D721Med (cell line): ENCODE results near the gene CALHM5.

Experiments used
- DNase-seq: peaks from one replicate; pipeline ENCODE4 v3.0.0; 2011; ENCODE audit warnings: low spot score; ENCODE audit not compliant: insufficient read length
- FAIRE-seq: peaks from 2 replicates; lab custom pipeline; 2011; peaks lifted over from hg19 to GRCh38; lab: Jason Lieb, UNC
- CTCF ChIP-seq: IDR thresholded peaks from 2 replicates; pipeline ENCODE4 v1.5.1; 2012; ENCODE audit warnings: mild to moderate bottlenecking, control low read depth; ENCODE audit not compliant: insufficient read depth; ENCODE audit errors: missing control alignments

Gene CALHM5

GRCh38 chr6:116508527-116508926, 2.9 kb upstream of the CALHM5 start:
- TF ChIP-seq CTCF: no peak
- no peak for FAIRE-seq
- no peak for DNase-seq

- TF ChIP-seq CTCF: no peak
- DNase-seq: no peak
- FAIRE-seq: no peak
Observed at GRCh38 chr6:116512111-116512559, 696 bp downstream of the CALHM5 start.

- TF ChIP-seq CTCF: no peak
- FAIRE-seq (no peak), DNase-seq (no peak)
Observed at GRCh38 chr6:116512734-116513133, 1.3 kb downstream of the CALHM5 start.

- no peak for DNase-seq
- FAIRE-seq: no peak
- no peak for TF ChIP-seq CTCF
Observed at GRCh38 chr6:116513224-116513875, 1.9 kb downstream of the CALHM5 start.

- no peak for DNase-seq
- FAIRE-seq: no peak
- TF ChIP-seq CTCF: no peak
Observed at GRCh38 chr6:116514111-116514510, 2.7 kb downstream of the CALHM5 start.

- no peak for DNase-seq
- TF ChIP-seq CTCF: no peak
- FAIRE-seq: no peak
Observed at GRCh38 chr6:116515141-116515540, 3.7 kb downstream of the CALHM5 start.

- no peak for FAIRE-seq
- no peak for DNase-seq
- no peak for TF ChIP-seq CTCF
Observed at GRCh38 chr6:116518621-116519368, 7.4 kb downstream of the CALHM5 start.
